ENCODE measurements around the gene ZNF672. TPM values are rescaled to one million over a fixed set of nuclear protein-coding genes. Genes with fewer than 3 reads are reported as not detected.
"Not testable (repeated sequence)": the region's sequence is repeated elsewhere in the genome, so short reads cannot be mapped to it uniquely, and the experiment has no call there.

The ZNF672 gene
- total RNA-seq, 1 donor from 2014 or later: 23.3 TPM

- DNase-seq (ENCODE audit: extremely low read depth, low read depth, low spot score): no peak
Measured at GRCh38 chr1:248884632-248885295, 46.7 kb downstream of the ZNF672 start.

GRCh38 chr1:248885646-248886045 lies 47.6 kb downstream of the ZNF672 start:
- no peak for DNase-seq (ENCODE audit: extremely low read depth, low read depth, low spot score)

GRCh38 chr1:248886237-248886895 lies 48.3 kb downstream of the ZNF672 start:
- no peak for DNase-seq (ENCODE audit: extremely low read depth, low read depth, low spot score)

GRCh38 chr1:248889914-248890243 lies 51.9 kb downstream of the ZNF672 start:
- DNase-seq (ENCODE audit: extremely low read depth, low read depth, low spot score): not testable (repeated sequence)

GRCh38 chr1:248890549-248891498 lies 52.8 kb downstream of the ZNF672 start:
- no peak for DNase-seq (ENCODE audit: extremely low read depth, low read depth, low spot score)

GRCh38 chr1:248891758-248892157 lies 53.7 kb downstream of the ZNF672 start:
- DNase-seq (ENCODE audit: extremely low read depth, low read depth, low spot score): no peak

- DNase-seq (ENCODE audit: extremely low read depth, low read depth, low spot score): no peak
Measured at GRCh38 chr1:248892590-248892989, 54.6 kb downstream of the ZNF672 start.

- no peak for DNase-seq (ENCODE audit: extremely low read depth, low read depth, low spot score)
Measured at GRCh38 chr1:248894837-248895236, 56.8 kb downstream of the ZNF672 start.

GRCh38 chr1:248897412-248898337 lies 59.7 kb downstream of the ZNF672 start:
- DNase-seq (ENCODE audit: extremely low read depth, low read depth, low spot score): no peak

Other genes with a start within 250 kb of the ZNF672 start
- gene OR2T10, start 240.5 kb upstream of the ZNF672 start, total RNA-seq: not detected in 2 replicates
- not detected in 2 replicates for gene OR2T11, start 203.1 kb upstream of the ZNF672 start, total RNA-seq
- not detected in 2 replicates for gene OR2T35, start 192.9 kb upstream of the ZNF672 start, total RNA-seq
- gene OR2T27, start 182.7 kb upstream of the ZNF672 start, total RNA-seq: not detected in 2 replicates
- not detected in 2 replicates for gene OR14I1, start 135.5 kb upstream of the ZNF672 start, total RNA-seq
- not detected in 2 replicates for gene LYPD8, start 82.5 kb upstream of the ZNF672 start, total RNA-seq
- 25.1 and 29.3 TPM in 2 replicates for gene SH3BP5L, start 12.3 kb upstream of the ZNF672 start, total RNA-seq
- gene ZNF692, start 20.9 kb downstream of the ZNF672 start, total RNA-seq: 18.3 and 38.2 TPM in 2 replicates
- gene PGBD2, start 68.0 kb downstream of the ZNF672 start, total RNA-seq: 2.9 and 6.1 TPM in 2 replicates